Activated CD8-positive, alpha-beta T cell treated with anti-CD3 and anti-CD28 coated beads, Interleukin-2, amount 10 ng/mL, durations not matched to agents 7 days and 5 days (primary cell): Measurements from ENCODE around the gene RSF1. TPM values are rescaled to one million over a fixed set of nuclear protein-coding genes. Genes with fewer than 3 reads are reported as not detected.

Source experiments
- ATAC-seq: fragments of 150-1000 bp; cut with Tn5 transposase; one replicate; pipeline ENCODE4 v1.10.0; 2021; ENCODE audit warnings: moderate library complexity
- CTCF ChIA-PET: fragments of 350-600 bp; sonication (Branson Sonifier 250); formaldehyde crosslinking; loops from one replicate; lab custom pipeline; 2021; ENCODE audit warnings: antibody characterized with exemption; lab: Charles Lee
- POLR2A ChIA-PET: fragments of 350-600 bp; sonication (Branson Sonifier 250); formaldehyde crosslinking; loops from one replicate; lab custom pipeline; 2021; ENCODE audit warnings: antibody characterized with exemption; lab: Charles Lee
- DNase-seq: peaks from one replicate; pipeline ENCODE4 v3.0.0-alpha.2; 2020
- H3K27ac Mint-ChIP-seq: one replicate; pipeline ENCODE4 v1.8.0; 2021; ENCODE audit warnings: mild to moderate bottlenecking, mixed read lengths
- H3K27me3 Mint-ChIP-seq: one replicate; pipeline ENCODE4 v1.8.0; 2021; ENCODE audit warnings: low read depth, mixed read lengths
- H3K36me3 Mint-ChIP-seq: one replicate; pipeline ENCODE4 v1.8.0; 2021; ENCODE audit warnings: low read depth, mixed read lengths
- H3K4me1 Mint-ChIP-seq: one replicate; pipeline ENCODE4 v1.8.0; 2021; ENCODE audit warnings: low read depth, mixed read lengths
- H3K4me3 Mint-ChIP-seq: one replicate; pipeline ENCODE4 v1.8.0; 2021; ENCODE audit warnings: mild to moderate bottlenecking, mixed read lengths
- H3K9me3 Mint-ChIP-seq: one replicate; pipeline ENCODE4 v1.8.0; 2022; ENCODE audit warnings: mixed read lengths; ENCODE audit not compliant: insufficient read depth
- total RNA-seq, 2 experiments: library from RNA; stranded (reverse); gene quantifications; one replicate each; pipeline ENCODE4 v1.2.3, GENCODE V29; 2021

The RSF1 gene
- total RNA-seq, 2 experiments from 2014 or later: 41.1 to 49.1 TPM

GRCh38 chr11:77705876-77706579 lies 114.5 kb downstream of the RSF1 start:
- H3K27ac Mint-ChIP-seq: no peak overlapping the region
- H3K9me3 Mint-ChIP-seq: no peaks in the 10 kb centered on the region
- ChIA-PET POLR2A (no interaction called here), CTCF (no interaction called here)
- ATAC-seq (no peak), DNase-seq (no peak)
- peaks cover 21% of the 10 kb centered on the region for H3K36me3 Mint-ChIP-seq
- no peak overlapping the region for H3K4me3 Mint-ChIP-seq
- no peaks in the 10 kb centered on the region for H3K27me3 Mint-ChIP-seq
- H3K4me1 Mint-ChIP-seq: peaks cover 8% of the 10 kb centered on the region

GRCh38 chr11:77705195-77705875 lies 115.2 kb downstream of the RSF1 start:
- Mint-ChIP-seq H3K27ac (peak overlapping the region; percentile 57), H3K36me3 (peaks cover 23% of the 10 kb centered on the region), H3K27me3 (no peaks in the 10 kb centered on the region), H3K4me1 (peaks cover 8% of the 10 kb centered on the region), H3K4me3 (no peak overlapping the region), H3K9me3 (no peaks in the 10 kb centered on the region)
- no peak for DNase-seq
- CTCF ChIA-PET: no interaction called here
- POLR2A ChIA-PET: no interaction called here
- no peak for ATAC-seq

GRCh38 chr11:77704029-77704428 lies 116.5 kb downstream of the RSF1 start:
- ChIA-PET POLR2A (no interaction called here), CTCF (no interaction called here)
- H3K4me3 Mint-ChIP-seq: no peak overlapping the region
- peaks cover 8% of the 10 kb centered on the region for H3K4me1 Mint-ChIP-seq
- H3K27me3 Mint-ChIP-seq: no peaks in the 10 kb centered on the region
- ATAC-seq (no peak), DNase-seq (no peak)
- peaks cover 23% of the 10 kb centered on the region for H3K36me3 Mint-ChIP-seq
- H3K9me3 Mint-ChIP-seq: no peaks in the 10 kb centered on the region
- H3K27ac Mint-ChIP-seq: no peak overlapping the region

GRCh38 chr11:77699425-77699824 lies 121.1 kb downstream of the RSF1 start:
- Mint-ChIP-seq H3K4me1 (no peaks in the 10 kb centered on the region), H3K27me3 (no peaks in the 10 kb centered on the region), H3K4me3 (no peak overlapping the region), H3K9me3 (no peaks in the 10 kb centered on the region), H3K36me3 (peaks cover 36% of the 10 kb centered on the region), H3K27ac (no peak overlapping the region)
- ChIA-PET POLR2A (no interaction called here), CTCF (no interaction called here)
- ATAC-seq (no peak), DNase-seq (no peak)

GRCh38 chr11:77698896-77699295 lies 121.6 kb downstream of the RSF1 start:
- ChIA-PET CTCF (no interaction called here), POLR2A (no interaction called here)
- Mint-ChIP-seq H3K4me1 (no peaks in the 10 kb centered on the region), H3K27ac (no peak overlapping the region), H3K27me3 (no peaks in the 10 kb centered on the region), H3K4me3 (no peak overlapping the region), H3K9me3 (no peaks in the 10 kb centered on the region), H3K36me3 (peaks cover 33% of the 10 kb centered on the region)
- DNase-seq (no peak), ATAC-seq (no peak)

GRCh38 chr11:77697865-77698264 lies 122.7 kb downstream of the RSF1 start:
- Mint-ChIP-seq H3K27me3 (no peaks in the 10 kb centered on the region), H3K4me3 (no peak overlapping the region), H3K36me3 (peaks cover 35% of the 10 kb centered on the region), H3K27ac (no peak overlapping the region), H3K4me1 (no peaks in the 10 kb centered on the region), H3K9me3 (no peaks in the 10 kb centered on the region)
- ATAC-seq (no peak), DNase-seq (no peak)
- CTCF ChIA-PET: no interaction called here
- POLR2A ChIA-PET: no interaction called here

- DNase-seq: no peak
- CTCF ChIA-PET: interaction anchor here (0.7 kb wide), 1 partner anchor 67 kb away, joined by 3 read pairs; no protein-coding TSS in a partner anchor
- Mint-ChIP-seq H3K9me3 (no peaks in the 10 kb centered on the region), H3K4me3 (no peak overlapping the region), H3K27ac (no peak overlapping the region), H3K36me3 (peaks cover 33% of the 10 kb centered on the region), H3K4me1 (no peaks in the 10 kb centered on the region), H3K27me3 (no peaks in the 10 kb centered on the region)
- POLR2A ChIA-PET: no interaction called here
- ATAC-seq: no peak
Observed at GRCh38 chr11:77695417-77695816, 125.1 kb downstream of the RSF1 start.

GRCh38 chr11:77690649-77691048 lies 129.9 kb downstream of the RSF1 start:
- H3K4me1 Mint-ChIP-seq: no peaks in the 10 kb centered on the region
- DNase-seq: no peak
- no peak overlapping the region for H3K4me3 Mint-ChIP-seq
- H3K27me3 Mint-ChIP-seq: no peaks in the 10 kb centered on the region
- H3K36me3 Mint-ChIP-seq: peaks cover 26% of the 10 kb centered on the region
- H3K27ac Mint-ChIP-seq: no peak overlapping the region
- ChIA-PET POLR2A (no interaction called here), CTCF (no interaction called here)
- H3K9me3 Mint-ChIP-seq: no peaks in the 10 kb centered on the region
- ATAC-seq: no peak

GRCh38 chr11:77687088-77687487 lies 133.4 kb downstream of the RSF1 start:
- H3K27ac Mint-ChIP-seq: no peak overlapping the region
- H3K27me3 Mint-ChIP-seq: no peaks in the 10 kb centered on the region
- H3K4me1 Mint-ChIP-seq: no peaks in the 10 kb centered on the region
- ATAC-seq (no peak), DNase-seq (no peak)
- H3K36me3 Mint-ChIP-seq: peaks cover 37% of the 10 kb centered on the region
- ChIA-PET CTCF (no interaction called here), POLR2A (no interaction called here)
- no peak overlapping the region for H3K4me3 Mint-ChIP-seq
- no peaks in the 10 kb centered on the region for H3K9me3 Mint-ChIP-seq

- ChIA-PET POLR2A (no interaction called here), CTCF (no interaction called here)
- Mint-ChIP-seq H3K36me3 (peaks cover 44% of the 10 kb centered on the region), H3K27ac (no peak overlapping the region), H3K27me3 (no peaks in the 10 kb centered on the region), H3K4me3 (no peak overlapping the region), H3K9me3 (no peaks in the 10 kb centered on the region), H3K4me1 (no peaks in the 10 kb centered on the region)
- no peak for ATAC-seq
- DNase-seq: no peak
Observed at GRCh38 chr11:77677138-77677537, 143.4 kb downstream of the RSF1 start.

GRCh38 chr11:77672264-77672663 lies 148.3 kb downstream of the RSF1 start:
- ATAC-seq (no peak), DNase-seq (no peak)
- H3K36me3 Mint-ChIP-seq: peaks cover 65% of the 10 kb centered on the region
- ChIA-PET POLR2A (no interaction called here), CTCF (no interaction called here)
- no peak overlapping the region for H3K4me3 Mint-ChIP-seq
- H3K27ac Mint-ChIP-seq: no peak overlapping the region
- no peaks in the 10 kb centered on the region for H3K4me1 Mint-ChIP-seq
- H3K9me3 Mint-ChIP-seq: no peaks in the 10 kb centered on the region
- no peaks in the 10 kb centered on the region for H3K27me3 Mint-ChIP-seq

GRCh38 chr11:77669848-77670511 lies 150.5 kb downstream of the RSF1 start:
- Mint-ChIP-seq H3K36me3 (peaks cover 53% of the 10 kb centered on the region), H3K4me1 (no peaks in the 10 kb centered on the region), H3K4me3 (no peak overlapping the region), H3K27ac (no peak overlapping the region), H3K27me3 (no peaks in the 10 kb centered on the region), H3K9me3 (no peaks in the 10 kb centered on the region)
- POLR2A ChIA-PET: no interaction called here
- ATAC-seq (no peak), DNase-seq (no peak)
- CTCF ChIA-PET: no interaction called here
